Esophagus muscularis mucosa (tissue), 4 donors: ENCODE data around the gene GSC. TPM values are rescaled to one million over a fixed set of nuclear protein-coding genes. Genes with fewer than 3 reads are reported as not detected.

ENCODE experiments used
- DNase-seq: peaks from one replicate; pipeline ENCODE4 v3.0.0-alpha.2; 2017; ENCODE audit errors: extremely low spot score
- H3K27ac ChIP-seq, 4 donors: fragments of 200-600 bp; sonication (generic); replicated peaks in 1 of 4; 1 replicate in 3 of 4; 2 replicates in 1 of 4; pipeline ENCODE4 v1.5.1; 2016 to 2019; ENCODE audit warnings: mild to moderate bottlenecking in 1 of 4
- H3K27me3 ChIP-seq, 4 donors: fragments of 200-600 bp; sonication (generic); one replicate each; pipeline versions ENCODE4 v1.5.1 to v1.6.0; 2016 to 2019
- H3K36me3 ChIP-seq, 4 donors: fragments of 200-600 bp; sonication (generic); one replicate each; pipeline ENCODE4 v1.5.1; 2016 to 2019
- H3K4me1 ChIP-seq, 4 donors: fragments of 200-600 bp; sonication (generic); one replicate each; pipeline ENCODE4 v1.5.1; 2016 to 2019
- H3K4me3 ChIP-seq, 4 donors: fragments of 200-600 bp; sonication (generic); 1 replicate in 2 of 4; 2 replicates in 2 of 4; pipeline ENCODE4 v1.5.1; 2016 to 2019; ENCODE audit warnings: mild to moderate bottlenecking in 4 of 4, moderate library complexity in 1 of 4
- H3K9me3 ChIP-seq, 4 donors: fragments of 200-600 bp; sonication (generic); 1 replicate in 3 of 4; 2 replicates in 1 of 4; pipeline ENCODE4 v1.5.1; 2016 to 2019
- EP300 ChIP-seq: sonication (generic); formaldehyde crosslinking; IDR thresholded peaks from one replicate; pipeline ENCODE4 v1.6.1; 2017; ENCODE audit warnings: antibody characterized with exemption
- POLR2A ChIP-seq: fragments of 450-650 bp; IDR thresholded peaks from one replicate; pipeline ENCODE4 v1.6.1; 2017; ENCODE audit warnings: antibody characterized with exemption, moderate library complexity, mild to moderate bottlenecking, low read depth
- POLR2AphosphoS5 ChIP-seq, 2 donors: sonication (generic); formaldehyde crosslinking; IDR thresholded peaks; one replicate each; pipeline ENCODE4 v1.6.1; 2017; ENCODE audit warnings: antibody characterized with exemption in 2 of 2
- WGBS: methylation state at CpG from one replicate; pipeline ENCODE4 v1.1.5; 2018; 5-methylcytosine and 5-hydroxymethylcytosine counted together
- intact Hi-C: fragments of 100-400 bp; cut with DNase I; formaldehyde crosslinking; loops from one replicate; pipeline ENCODE4 v1.15.1; 2023
- total RNA-seq, 4 donors: library from RNA; depleted of rRNA; stranded (reverse); fragments of >200 nt; gene quantifications; one replicate each; pipeline versions ENCODE4 v1.1.0 to v1.2.1, GENCODE V29; 2016
- TF ChIP-seq, protein P1 (sequence below), 3 experiments: fragments of 200-600 bp in 2 of 3; fragments of 450-650 bp in 1 of 3; sonication (generic) in 2 of 3; IDR thresholded peaks; one replicate each; pipeline ENCODE4 v1.5.1; 2017 to 2019; ENCODE audit warnings: antibody characterized with exemption in 3 of 3, mild to moderate bottlenecking in 2 of 3, moderate library complexity in 1 of 3

Gene GSC
- total RNA-seq, 4 donors from 2014 or later = 0.91 to 0.98 TPM; not detected in 2

DNA sequence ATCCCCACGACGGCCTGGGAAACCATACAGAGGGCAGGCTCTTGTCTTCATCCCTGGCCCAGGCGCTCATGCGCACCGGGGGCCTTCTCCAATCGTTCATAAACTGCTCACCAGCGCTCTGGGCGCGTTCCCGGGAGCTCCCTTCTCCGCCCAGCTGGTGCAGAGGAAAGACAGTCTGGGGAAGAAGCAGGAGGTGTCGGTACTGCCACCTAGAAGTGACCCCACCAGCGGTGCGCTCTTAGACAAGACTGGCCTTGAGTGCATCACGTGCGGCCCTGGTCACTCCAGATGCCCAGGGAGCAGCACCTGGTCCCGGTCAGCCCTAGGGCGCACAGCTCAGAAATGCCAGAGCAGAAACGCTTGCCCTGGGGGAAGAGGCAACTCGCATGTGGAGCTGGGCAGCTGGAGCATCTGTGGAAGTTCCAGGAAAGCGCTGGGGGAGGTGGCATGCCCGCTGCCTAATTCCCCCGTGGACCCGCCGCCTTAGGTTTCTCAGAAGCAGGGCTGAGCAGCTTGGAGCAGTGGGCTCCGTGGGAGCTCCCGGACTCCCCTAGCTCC lies 2.5 kb downstream of the GSC start:
- no peak for TF ChIP-seq POLR2A
- TF ChIP-seq, protein P1, sequence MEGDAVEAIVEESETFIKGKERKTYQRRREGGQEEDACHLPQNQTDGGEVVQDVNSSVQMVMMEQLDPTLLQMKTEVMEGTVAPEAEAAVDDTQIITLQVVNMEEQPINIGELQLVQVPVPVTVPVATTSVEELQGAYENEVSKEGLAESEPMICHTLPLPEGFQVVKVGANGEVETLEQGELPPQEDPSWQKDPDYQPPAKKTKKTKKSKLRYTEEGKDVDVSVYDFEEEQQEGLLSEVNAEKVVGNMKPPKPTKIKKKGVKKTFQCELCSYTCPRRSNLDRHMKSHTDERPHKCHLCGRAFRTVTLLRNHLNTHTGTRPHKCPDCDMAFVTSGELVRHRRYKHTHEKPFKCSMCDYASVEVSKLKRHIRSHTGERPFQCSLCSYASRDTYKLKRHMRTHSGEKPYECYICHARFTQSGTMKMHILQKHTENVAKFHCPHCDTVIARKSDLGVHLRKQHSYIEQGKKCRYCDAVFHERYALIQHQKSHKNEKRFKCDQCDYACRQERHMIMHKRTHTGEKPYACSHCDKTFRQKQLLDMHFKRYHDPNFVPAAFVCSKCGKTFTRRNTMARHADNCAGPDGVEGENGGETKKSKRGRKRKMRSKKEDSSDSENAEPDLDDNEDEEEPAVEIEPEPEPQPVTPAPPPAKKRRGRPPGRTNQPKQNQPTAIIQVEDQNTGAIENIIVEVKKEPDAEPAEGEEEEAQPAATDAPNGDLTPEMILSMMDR (IDR thresholded peaks at IDR 0.05) = no peak
- TF ChIP-seq EP300 = no peak
- TF ChIP-seq POLR2AphosphoS5 (IDR thresholded peaks at IDR 0.05) = no peak
- no peaks in the 10 kb centered on the region for H3K36me3 ChIP-seq
- H3K27me3 ChIP-seq = peaks cover 3 to 97% (median 63%) of the 10 kb centered on the region in 4 donors
- no peak overlapping the region for H3K27ac ChIP-seq
- WGBS = 35% methylated on average over 15 of the region's 27 CpGs
- H3K9me3 ChIP-seq = no peaks in the 10 kb centered on the region
- DNase-seq = no peak
- H3K4me3 ChIP-seq = no peak overlapping the region
- intact Hi-C loops = no loop called here
- H3K4me1 ChIP-seq = peaks cover 24 to 37% (median 28%) of the 10 kb centered on the region in 4 donors

DNA sequence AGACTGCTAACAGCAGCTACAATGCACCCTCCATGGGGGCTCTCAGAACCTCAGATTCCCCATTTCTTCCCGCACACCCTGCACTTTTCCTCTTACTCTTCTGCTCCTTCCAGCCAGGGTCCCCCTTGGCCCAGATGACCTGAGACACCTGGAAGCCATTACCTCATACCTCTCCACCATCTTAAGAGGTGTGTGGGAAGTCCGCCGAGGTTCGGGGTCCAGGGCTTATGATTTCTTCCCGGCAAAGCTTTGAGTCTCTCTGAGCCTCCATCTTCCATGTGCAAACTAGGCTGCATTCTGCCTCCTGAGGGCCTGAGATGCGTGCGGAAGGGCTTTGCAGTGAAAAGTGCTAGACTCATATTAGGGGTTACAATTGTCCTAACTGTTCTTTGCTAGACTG lies 5.3 kb downstream of the GSC start:
- DNase-seq = no peak
- intact Hi-C loops = no loop called here
- Histone ChIP-seq H3K27me3 (peaks cover 0 to 90% (median 35%) of the 10 kb centered on the region in 4 donors), H3K4me3 (no peak overlapping the region), H3K27ac (no peak overlapping the region), H3K36me3 (no peaks in the 10 kb centered on the region), H3K4me1 (peaks cover 14 to 24% (median 15%) of the 10 kb centered on the region in 4 donors), H3K9me3 (no peaks in the 10 kb centered on the region)
- 68% methylated on average over 7 of the region's 7 CpGs for WGBS
- no peak for TF ChIP-seq POLR2A
- TF ChIP-seq, protein P1 (IDR thresholded peaks at IDR 0.05) = no peak
- no peak for TF ChIP-seq EP300
- no peak for TF ChIP-seq POLR2AphosphoS5 (IDR thresholded peaks at IDR 0.05)

DNA sequence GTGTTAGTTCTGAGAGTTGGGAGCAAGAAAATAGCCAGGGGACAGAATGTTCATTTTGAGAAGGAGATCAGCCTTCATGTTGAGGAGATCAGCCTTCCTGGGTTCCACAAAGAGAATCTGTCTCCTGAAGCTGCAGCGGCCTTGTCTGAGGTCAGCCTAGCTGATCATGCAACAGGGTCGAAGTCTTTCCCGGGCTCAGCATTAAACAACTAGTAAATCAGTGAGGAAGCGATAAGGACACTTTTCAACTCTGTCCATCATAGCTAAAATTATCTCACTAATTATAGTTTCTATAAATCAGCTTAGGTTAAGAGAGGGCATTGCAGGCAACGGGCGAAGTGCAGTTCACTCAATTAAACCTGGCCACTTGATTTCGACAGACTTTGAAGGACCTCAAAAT lies 7.5 kb downstream of the GSC start:
- TF ChIP-seq POLR2A = no peak
- TF ChIP-seq, protein P1 (IDR thresholded peaks at IDR 0.05) = no peak
- no peak for TF ChIP-seq POLR2AphosphoS5 (IDR thresholded peaks at IDR 0.05)
- no peak for TF ChIP-seq EP300
- Histone ChIP-seq H3K27ac (no peak overlapping the region), H3K9me3 (no peaks in the 10 kb centered on the region), H3K4me1 (peaks cover 0 to 3% (median 0%) of the 10 kb centered on the region in 4 donors), H3K27me3 (peaks cover 0 to 81% (median 16%) of the 10 kb centered on the region in 4 donors), H3K36me3 (no peaks in the 10 kb centered on the region), H3K4me3 (no peak overlapping the region)
- DNase-seq = no peak
- 91% methylated on average over 7 of the region's 7 CpGs for WGBS
- intact Hi-C loops = no loop called here

DNA sequence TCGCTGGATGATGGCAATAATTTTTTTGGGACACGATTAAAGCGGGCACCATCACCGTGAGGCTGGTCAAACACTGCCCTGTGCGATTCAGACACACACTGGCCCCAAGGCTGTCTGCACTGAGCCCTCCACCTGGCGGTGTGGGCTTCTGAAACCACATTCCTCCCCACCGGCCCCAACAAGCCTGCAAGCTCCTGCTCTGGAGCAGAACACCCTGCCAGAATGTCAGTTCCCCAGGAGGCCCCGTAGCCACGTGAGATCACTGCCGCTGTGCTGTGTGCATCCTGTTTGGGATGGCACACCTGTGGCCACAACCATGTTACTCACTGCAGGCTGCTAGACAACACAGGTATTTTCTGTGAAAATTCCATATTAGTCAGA lies 7.9 kb downstream of the GSC start:
- Histone ChIP-seq H3K27ac (no peak overlapping the region), H3K9me3 (no peaks in the 10 kb centered on the region), H3K4me1 (no peaks in the 10 kb centered on the region), H3K36me3 (no peaks in the 10 kb centered on the region), H3K27me3 (peaks cover 0 to 76% (median 11%) of the 10 kb centered on the region in 4 donors), H3K4me3 (no peak overlapping the region)
- intact Hi-C loops = no loop called here
- WGBS = 92% methylated on average over 4 of the region's 10 CpGs
- TF ChIP-seq, protein P1 (IDR thresholded peaks at IDR 0.05) = no peak
- no peak for TF ChIP-seq POLR2A
- TF ChIP-seq EP300 = no peak
- TF ChIP-seq POLR2AphosphoS5 (IDR thresholded peaks at IDR 0.05) = no peak
- DNase-seq = no peak
